T-cell (primary cell): ENCODE results near the gene ROBO2. TPM values are rescaled to one million over a fixed set of nuclear protein-coding genes. Genes with fewer than 3 reads are reported as not detected.

Experiments
- ATAC-seq, 4 experiments: fragments of 200-7000 bp in 3 of 4; fragments of 150-1000 bp in 1 of 4; cut with Tn5 transposase; replicated peaks in 1 of 4; 1 replicate in 3 of 4; 2 replicates in 1 of 4; pipeline ENCODE4 v1.10.0; 2021; ENCODE audit warnings: moderate library complexity in 3 of 4, mild to moderate bottlenecking in 2 of 4, moderate number of reproducible peaks in 1 of 4
- CTCF ChIA-PET, 2 donors: fragments of 300-600 bp; sonication (Branson Sonifier 250); formaldehyde crosslinking; loops; one replicate each; lab custom pipeline; 2022; ENCODE audit warnings: antibody characterized with exemption in 2 of 2; lab: Charles Lee
- POLR2A ChIA-PET, 2 donors: fragments of 300-600 bp; sonication (Branson Sonifier 250); formaldehyde crosslinking; loops; one replicate each; lab custom pipeline; 2022; ENCODE audit warnings: antibody characterized with exemption in 2 of 2; lab: Charles Lee
- DNase-seq, 35 experiments: peaks; one replicate each; pipeline versions ENCODE4 v3.0.0 to v3.0.0-alpha.2; 2013 to 2023
- H3K27ac ChIP-seq: one replicate; pipeline ENCODE4 v1.5.1; 2013; ENCODE audit warnings: low read length
- H3K27me3 ChIP-seq, 2 experiments: replicated peaks in 1 of 2; 1 replicate in 1 of 2; 2 replicates in 1 of 2; pipeline versions ENCODE4 v1.6.1 to v1.7.0; 2013; ENCODE audit warnings: low read length in 1 of 2, mixed read lengths in 1 of 2; ENCODE audit not compliant: control insufficient read depth in 2 of 2, insufficient read depth in 2 of 2; ENCODE audit errors: extremely low read depth in 1 of 2
- H3K36me3 ChIP-seq, 2 donors: 1 replicate in 1 of 2; 2 replicates in 1 of 2; pipeline versions ENCODE4 v1.6.1 to v1.7.0; 2013; ENCODE audit warnings: low read length in 1 of 2; ENCODE audit not compliant: control insufficient read depth in 2 of 2, insufficient read depth in 1 of 2; ENCODE audit errors: extremely low read depth in 1 of 2
- H3K4me1 ChIP-seq, 2 experiments: 1 replicate in 1 of 2; 2 replicates in 1 of 2; pipeline versions ENCODE4 v1.6.1 to v1.7.0; 2013; ENCODE audit warnings: low read length in 2 of 2, mixed read lengths in 1 of 2; ENCODE audit not compliant: insufficient read depth in 2 of 2, control insufficient read depth in 1 of 2; ENCODE audit errors: extremely low read depth in 1 of 2
- H3K4me3 ChIP-seq, 2 donors: 1 replicate in 1 of 2; 2 replicates in 1 of 2; pipeline versions ENCODE4 v1.5.1 to v1.7.0; 2013; ENCODE audit warnings: mild to moderate bottlenecking in 2 of 2, low read length in 1 of 2, moderate library complexity in 1 of 2; ENCODE audit not compliant: control insufficient read depth in 1 of 2; ENCODE audit errors: extremely low read depth in 1 of 2
- H3K9me3 ChIP-seq: 2 replicates; pipeline ENCODE4 v1.7.0; 2013
- H3K27ac Mint-ChIP-seq, 2 donors: one replicate each; pipeline ENCODE4 v1.8.0; 2020 to 2021; ENCODE audit warnings: mild to moderate bottlenecking in 2 of 2, mixed read lengths in 2 of 2
- H3K27me3 Mint-ChIP-seq, 2 donors: one replicate each; pipeline ENCODE4 v1.8.0; 2021 to 2022; ENCODE audit warnings: mixed read lengths in 2 of 2
- H3K36me3 Mint-ChIP-seq: one replicate; pipeline ENCODE4 v1.8.0; 2021; ENCODE audit warnings: mixed read lengths
- H3K4me1 Mint-ChIP-seq, 3 donors: one replicate each; pipeline ENCODE4 v1.8.0; 2020 to 2022; ENCODE audit warnings: mixed read lengths in 3 of 3, mild to moderate bottlenecking in 1 of 3
- H3K4me3 Mint-ChIP-seq, 3 donors: one replicate each; pipeline ENCODE4 v1.8.0; 2020 to 2022; ENCODE audit warnings: mild to moderate bottlenecking in 3 of 3, mixed read lengths in 3 of 3, moderate library complexity in 3 of 3
- H3K9me3 Mint-ChIP-seq, 3 donors: one replicate each; pipeline ENCODE4 v1.8.0; 2020 to 2022; ENCODE audit warnings: mixed read lengths in 3 of 3
- WGBS: methylation state at CpG from one replicate; pipeline ENCODE4 v1.1.5; 2013; ENCODE audit warnings: missing lambda C conversion rate; ENCODE audit not compliant: insufficient coverage; 5-methylcytosine and 5-hydroxymethylcytosine counted together
- total RNA-seq, 35 experiments: library from RNA in 6 of 35; stranded (reverse) in 6 of 35; fragments of 120-200 nt in 1 of 35; gene quantifications; one replicate each; pipeline versions ENCODE4 v1.2.1 to v1.2.4 and lab custom pipeline; 2013 to 2026

ROBO2 gene
- total RNA-seq, 5 donors from 2014 or later (not counting 1 experiment from before 2014, with no cell fraction given) = not detected

- ChIA-PET CTCF (no interaction called here), POLR2A (no interaction called here)
- Mint-ChIP-seq H3K4me3 (no peak overlapping the region), H3K4me1 (no peaks in the 10 kb centered on the region), H3K27ac (no peak overlapping the region), H3K36me3 (no peaks in the 10 kb centered on the region), H3K9me3 (peaks cover 4 to 21% (median 13%) of the 10 kb centered on the region in 3 donors), H3K27me3 (no peaks in the 10 kb centered on the region)
- no peaks in the 10 kb centered on the region for H3K27me3 ChIP-seq
- no peaks in the 10 kb centered on the region for H3K4me1 ChIP-seq
- no peak overlapping the region for H3K27ac ChIP-seq
- H3K36me3 ChIP-seq = no peaks in the 10 kb centered on the region
- 93% methylated on average over 3 of the region's 5 CpGs for WGBS
- no peak overlapping the region for H3K4me3 ChIP-seq
- no peak for ATAC-seq
- H3K9me3 ChIP-seq = no peaks in the 10 kb centered on the region
- no peak for DNase-seq
Observed at GRCh38 chr3:77091809-77092208, 51.9 kb downstream of the ROBO2 start.

GRCh38 chr3:77093101-77093500, 53.2 kb downstream of the ROBO2 start:
- H3K27ac Mint-ChIP-seq = no peak overlapping the region
- no peaks in the 10 kb centered on the region for H3K9me3 ChIP-seq
- H3K36me3 ChIP-seq = no peaks in the 10 kb centered on the region
- no peaks in the 10 kb centered on the region for H3K4me1 Mint-ChIP-seq
- no peaks in the 10 kb centered on the region for H3K4me1 ChIP-seq
- no CpG with 5 or more reads among the region's 2 CpGs for WGBS
- H3K4me3 ChIP-seq = no peak overlapping the region
- ATAC-seq (no peak), DNase-seq (no peak)
- H3K36me3 Mint-ChIP-seq = no peaks in the 10 kb centered on the region
- no peaks in the 10 kb centered on the region for H3K27me3 Mint-ChIP-seq
- no peak overlapping the region for H3K27ac ChIP-seq
- H3K27me3 ChIP-seq = no peaks in the 10 kb centered on the region
- H3K4me3 Mint-ChIP-seq = no peak overlapping the region
- peaks cover 6 to 25% (median 18%) of the 10 kb centered on the region in 3 donors for H3K9me3 Mint-ChIP-seq
- CTCF ChIA-PET = no interaction called here
- POLR2A ChIA-PET = no interaction called here

- Mint-ChIP-seq H3K27ac (no peak overlapping the region), H3K36me3 (no peaks in the 10 kb centered on the region), H3K4me3 (no peak overlapping the region), H3K9me3 (peaks cover 7 to 14% (median 10%) of the 10 kb centered on the region in 3 donors), H3K4me1 (no peaks in the 10 kb centered on the region), H3K27me3 (no peaks in the 10 kb centered on the region)
- Histone ChIP-seq H3K36me3 (no peaks in the 10 kb centered on the region), H3K4me3 (no peak overlapping the region), H3K9me3 (no peaks in the 10 kb centered on the region), H3K27ac (no peak overlapping the region), H3K27me3 (no peaks in the 10 kb centered on the region), H3K4me1 (no peaks in the 10 kb centered on the region)
- WGBS = no CpG with 5 or more reads among the region's 1 CpG
- ChIA-PET POLR2A (no interaction called here), CTCF (no interaction called here)
- ATAC-seq = no peak
- DNase-seq = no peak
Observed at GRCh38 chr3:77096145-77096544, 56.2 kb downstream of the ROBO2 start.

GRCh38 chr3:77096966-77097890, 57.3 kb downstream of the ROBO2 start:
- Histone ChIP-seq H3K27ac (no peak overlapping the region), H3K4me3 (no peak overlapping the region), H3K27me3 (no peaks in the 10 kb centered on the region), H3K36me3 (no peaks in the 10 kb centered on the region), H3K4me1 (no peaks in the 10 kb centered on the region), H3K9me3 (no peaks in the 10 kb centered on the region)
- no peaks in the 10 kb centered on the region for H3K36me3 Mint-ChIP-seq
- ATAC-seq (no peak), DNase-seq (no peak)
- H3K4me1 Mint-ChIP-seq = no peaks in the 10 kb centered on the region
- ChIA-PET CTCF (no interaction called here), POLR2A (interaction anchor here in 1 of 2 donors (0.6 kb wide), 1 partner anchor 981 kb away, joined by 3 read pairs; no protein-coding TSS in a partner anchor)
- H3K27me3 Mint-ChIP-seq = no peaks in the 10 kb centered on the region
- no peak overlapping the region for H3K27ac Mint-ChIP-seq
- H3K9me3 Mint-ChIP-seq = peaks cover 7 to 18% (median 14%) of the 10 kb centered on the region in 3 donors
- no peak overlapping the region for H3K4me3 Mint-ChIP-seq
- 82% methylated on average over 6 of the region's 12 CpGs for WGBS

GRCh38 chr3:77102951-77103769, 63.3 kb downstream of the ROBO2 start:
- H3K4me1 Mint-ChIP-seq = no peaks in the 10 kb centered on the region
- H3K27me3 Mint-ChIP-seq = no peaks in the 10 kb centered on the region
- Histone ChIP-seq H3K27me3 (no peaks in the 10 kb centered on the region), H3K27ac (no peak overlapping the region), H3K4me1 (no peaks in the 10 kb centered on the region), H3K4me3 (no peak overlapping the region), H3K36me3 (no peaks in the 10 kb centered on the region), H3K9me3 (no peaks in the 10 kb centered on the region)
- ATAC-seq = no peak
- no peaks in the 10 kb centered on the region for H3K36me3 Mint-ChIP-seq
- no peak overlapping the region for H3K27ac Mint-ChIP-seq
- H3K9me3 Mint-ChIP-seq = peaks cover 6 to 13% (median 8%) of the 10 kb centered on the region in 3 donors
- no peak overlapping the region for H3K4me3 Mint-ChIP-seq
- CTCF ChIA-PET = no interaction called here
- no peak for DNase-seq
- WGBS = 78% methylated on average over 3 of the region's 6 CpGs
- POLR2A ChIA-PET = no interaction called here

GRCh38 chr3:77122652-77123051, 82.8 kb downstream of the ROBO2 start:
- Histone ChIP-seq H3K9me3 (no peaks in the 10 kb centered on the region), H3K27me3 (no peaks in the 10 kb centered on the region), H3K4me3 (no peak overlapping the region), H3K27ac (no peak overlapping the region), H3K4me1 (no peaks in the 10 kb centered on the region), H3K36me3 (no peaks in the 10 kb centered on the region)
- peaks cover 9 to 13% (median 9%) of the 10 kb centered on the region in 3 donors for H3K9me3 Mint-ChIP-seq
- no peaks in the 10 kb centered on the region for H3K4me1 Mint-ChIP-seq
- H3K27ac Mint-ChIP-seq = no peak overlapping the region
- ATAC-seq (no peak), DNase-seq (no peak)
- no peaks in the 10 kb centered on the region for H3K27me3 Mint-ChIP-seq
- no peaks in the 10 kb centered on the region for H3K36me3 Mint-ChIP-seq
- WGBS = no CpG with 5 or more reads among the region's 2 CpGs
- no peak overlapping the region for H3K4me3 Mint-ChIP-seq
- CTCF ChIA-PET = no interaction called here
- POLR2A ChIA-PET = no interaction called here
